Trophoblast cell (in vitro differentiated cells and primary cell): ENCODE data around the gene FCAMR.

ENCODE experiments used
- DNase-seq, 2 donors: peaks; one replicate each; pipeline ENCODE4 v3.0.0-alpha.2; 2016
- H2AFZ ChIP-seq: 2 replicates; pipeline ENCODE4 v1.6.1; 2013; ENCODE audit warnings: low read length, moderate library complexity, mild to moderate bottlenecking; ENCODE audit not compliant: insufficient read depth, poor library complexity
- H2AK5ac ChIP-seq: 2 replicates; pipeline ENCODE4 v1.6.1; 2013; ENCODE audit warnings: mild to moderate bottlenecking, low read length
- H2BK120ac ChIP-seq: 2 replicates; pipeline ENCODE4 v1.6.1; 2013; ENCODE audit warnings: low read length, mild to moderate bottlenecking, moderate library complexity; ENCODE audit not compliant: insufficient read depth, poor library complexity
- H2BK12ac ChIP-seq: 2 replicates; pipeline ENCODE4 v1.6.1; 2013; ENCODE audit warnings: mild to moderate bottlenecking, low read length, moderate library complexity
- H2BK5ac ChIP-seq: 2 replicates; pipeline ENCODE4 v1.6.1; 2013; ENCODE audit warnings: low read length, low read depth, moderate library complexity, mild to moderate bottlenecking; ENCODE audit not compliant: poor library complexity
- H3K14ac ChIP-seq: 2 replicates; pipeline ENCODE4 v1.6.1; 2013; ENCODE audit warnings: mild to moderate bottlenecking, low read length
- H3K18ac ChIP-seq: 2 replicates; pipeline ENCODE4 v1.6.1; 2013; ENCODE audit warnings: mild to moderate bottlenecking, low read length
- H3K23ac ChIP-seq: 2 replicates; pipeline ENCODE4 v1.6.1; 2013; ENCODE audit warnings: low read length
- H3K27ac ChIP-seq: 2 replicates; pipeline ENCODE4 v1.5.1; 2013; ENCODE audit warnings: low read depth, mild to moderate bottlenecking, inconsistent platforms, low read length, moderate library complexity
- H3K27me3 ChIP-seq: 2 replicates; pipeline ENCODE4 v1.6.1; 2013; ENCODE audit warnings: inconsistent platforms, mild to moderate bottlenecking, low read length, moderate library complexity; ENCODE audit not compliant: insufficient read depth
- H3K36me3 ChIP-seq, 2 experiments: 1 replicate in 1 of 2; 2 replicates in 1 of 2; pipeline ENCODE4 v1.6.1; 2013; ENCODE audit warnings: low read length in 2 of 2, mild to moderate bottlenecking in 2 of 2, moderate library complexity in 1 of 2; ENCODE audit not compliant: insufficient read depth in 2 of 2, control insufficient read depth in 1 of 2
- H3K4ac ChIP-seq: 2 replicates; pipeline ENCODE4 v1.6.1; 2013; ENCODE audit warnings: low read depth, mild to moderate bottlenecking, low read length, moderate library complexity
- H3K4me1 ChIP-seq, 2 experiments: 1 replicate in 1 of 2; 2 replicates in 1 of 2; pipeline ENCODE4 v1.6.1; 2013; ENCODE audit warnings: low read length in 2 of 2, mild to moderate bottlenecking in 2 of 2, moderate library complexity in 1 of 2; ENCODE audit not compliant: insufficient read depth in 2 of 2, control insufficient read depth in 1 of 2
- H3K4me2 ChIP-seq: 2 replicates; pipeline ENCODE4 v1.6.1; 2013; ENCODE audit warnings: inconsistent platforms, mild to moderate bottlenecking, low read length, moderate library complexity
- H3K4me3 ChIP-seq: 2 replicates; pipeline ENCODE4 v1.5.1; 2013; ENCODE audit warnings: mild to moderate bottlenecking, low read depth, low read length, inconsistent platforms
- H3K79me1 ChIP-seq: one replicate; pipeline ENCODE4 v1.6.1; 2013; ENCODE audit warnings: low read length
- H3K79me2 ChIP-seq: 2 replicates; pipeline ENCODE4 v1.6.1; 2013; ENCODE audit warnings: low read length, mild to moderate bottlenecking; ENCODE audit not compliant: control insufficient read depth, insufficient read depth, poor library complexity
- H3K9ac ChIP-seq: 2 replicates; pipeline ENCODE4 v1.6.1; 2013; ENCODE audit warnings: mild to moderate bottlenecking, low read length
- H3K9me3 ChIP-seq: 2 replicates; pipeline ENCODE4 v1.6.1; 2013; ENCODE audit warnings: low read depth, mild to moderate bottlenecking, control low read depth, inconsistent platforms, low read length; ENCODE audit not compliant: insufficient read depth
- H4K12ac ChIP-seq: 2 replicates; pipeline ENCODE4 v1.6.1; 2013; ENCODE audit warnings: low read depth, mild to moderate bottlenecking, low read length, moderate library complexity
- H4K8ac ChIP-seq: 2 replicates; pipeline ENCODE4 v1.6.1; 2013; ENCODE audit warnings: low read depth, mild to moderate bottlenecking, low read length, moderate library complexity
- H4K91ac ChIP-seq: one replicate; pipeline ENCODE4 v1.6.1; 2013; ENCODE audit warnings: low read depth, mild to moderate bottlenecking, low read length, moderate library complexity
- WGBS: extraction: QIAGEN DNeasy Blood & Tissue Kit; methylation state at CpG from one replicate; pipeline ENCODE4 v1.1.7; 2013; ENCODE audit warnings: missing lambda C conversion rate; ENCODE audit not compliant: insufficient read length, insufficient coverage; ENCODE audit errors: extremely low coverage; 5-methylcytosine and 5-hydroxymethylcytosine counted together

FCAMR gene

DNA sequence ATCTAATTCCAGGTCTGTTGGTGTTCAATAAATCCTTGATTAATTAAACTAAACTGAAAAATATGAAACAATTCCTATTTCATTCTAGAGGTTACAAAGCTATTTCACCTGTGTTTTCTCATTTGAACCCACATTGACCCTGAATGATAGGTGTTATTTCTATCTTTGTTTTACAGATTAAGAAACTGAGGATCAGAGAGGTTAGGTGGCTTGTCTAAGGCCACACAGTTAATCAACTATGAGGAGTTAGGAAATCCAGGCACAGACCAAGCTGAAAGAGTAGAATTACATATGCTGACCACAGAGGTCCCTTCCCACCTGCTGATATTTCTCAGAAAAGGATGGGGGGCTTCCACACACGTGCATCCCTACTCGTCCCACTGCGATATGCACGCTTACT, 24.5 kb downstream of the FCAMR start:
- no peaks in the 10 kb centered on the region for H3K36me3 ChIP-seq
- no peak overlapping the region for H3K14ac ChIP-seq
- no peak overlapping the region for H4K8ac ChIP-seq
- no peaks in the 10 kb centered on the region for H3K27me3 ChIP-seq
- no CpG with 5 or more reads among the region's 4 CpGs for WGBS
- H3K9ac ChIP-seq: no peak overlapping the region
- H3K79me1 ChIP-seq: no peaks in the 10 kb centered on the region
- H3K27ac ChIP-seq: no peak overlapping the region
- H3K4me3 ChIP-seq: no peak overlapping the region
- H4K12ac ChIP-seq: no peak overlapping the region
- no peak overlapping the region for H2BK12ac ChIP-seq
- H2BK5ac ChIP-seq: no peak overlapping the region
- H2AK5ac ChIP-seq: no peak overlapping the region
- H2BK120ac ChIP-seq: no peak overlapping the region
- no peak overlapping the region for H3K4ac ChIP-seq
- H3K79me2 ChIP-seq: no peaks in the 10 kb centered on the region
- DNase-seq: no peak
- no peak overlapping the region for H3K23ac ChIP-seq
- no peak overlapping the region for H3K4me2 ChIP-seq
- H2AFZ ChIP-seq: no peak overlapping the region
- peaks cover 1% of the 10 kb centered on the region for H3K9me3 ChIP-seq
- no peak overlapping the region for H4K91ac ChIP-seq
- no peaks in the 10 kb centered on the region for H3K4me1 ChIP-seq
- H3K18ac ChIP-seq: no peak overlapping the region

DNA sequence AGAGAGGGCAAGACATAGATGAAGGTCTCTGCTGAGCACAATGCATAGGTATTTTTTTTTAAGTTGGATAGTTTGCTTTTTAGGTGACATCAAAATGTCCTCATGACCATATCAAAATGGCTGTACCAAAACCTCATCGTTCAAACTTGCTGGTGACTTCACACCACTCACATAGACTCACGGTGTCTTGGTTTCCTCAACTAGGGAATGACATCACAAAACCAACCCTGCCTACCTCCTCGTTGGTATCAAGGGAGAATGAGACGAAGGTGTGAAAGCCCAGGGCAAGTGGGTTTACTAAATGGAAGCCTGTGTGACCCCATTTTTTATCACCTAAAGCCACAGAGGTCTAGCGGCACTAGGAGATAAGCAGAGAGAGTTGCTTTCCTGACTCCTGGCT, 25.6 kb downstream of the FCAMR start:
- DNase-seq: no peak
- Histone ChIP-seq H3K79me2 (no peaks in the 10 kb centered on the region), H2AK5ac (no peak overlapping the region), H3K23ac (no peak overlapping the region), H2AFZ (no peak overlapping the region), H3K9me3 (peaks cover 1% of the 10 kb centered on the region), H3K4me1 (no peaks in the 10 kb centered on the region), H3K9ac (no peak overlapping the region), H4K8ac (no peak overlapping the region), H3K4ac (no peak overlapping the region), H3K36me3 (no peaks in the 10 kb centered on the region), H4K12ac (no peak overlapping the region), H2BK120ac (no peak overlapping the region), H3K4me3 (no peak overlapping the region), H3K27me3 (no peaks in the 10 kb centered on the region), H4K91ac (no peak overlapping the region), H3K18ac (no peak overlapping the region), H2BK12ac (no peak overlapping the region), H3K14ac (no peak overlapping the region), H3K79me1 (no peaks in the 10 kb centered on the region), H2BK5ac (no peak overlapping the region), H3K27ac (no peak overlapping the region), H3K4me2 (no peak overlapping the region)
- no CpG with 5 or more reads among the region's 5 CpGs for WGBS

DNA sequence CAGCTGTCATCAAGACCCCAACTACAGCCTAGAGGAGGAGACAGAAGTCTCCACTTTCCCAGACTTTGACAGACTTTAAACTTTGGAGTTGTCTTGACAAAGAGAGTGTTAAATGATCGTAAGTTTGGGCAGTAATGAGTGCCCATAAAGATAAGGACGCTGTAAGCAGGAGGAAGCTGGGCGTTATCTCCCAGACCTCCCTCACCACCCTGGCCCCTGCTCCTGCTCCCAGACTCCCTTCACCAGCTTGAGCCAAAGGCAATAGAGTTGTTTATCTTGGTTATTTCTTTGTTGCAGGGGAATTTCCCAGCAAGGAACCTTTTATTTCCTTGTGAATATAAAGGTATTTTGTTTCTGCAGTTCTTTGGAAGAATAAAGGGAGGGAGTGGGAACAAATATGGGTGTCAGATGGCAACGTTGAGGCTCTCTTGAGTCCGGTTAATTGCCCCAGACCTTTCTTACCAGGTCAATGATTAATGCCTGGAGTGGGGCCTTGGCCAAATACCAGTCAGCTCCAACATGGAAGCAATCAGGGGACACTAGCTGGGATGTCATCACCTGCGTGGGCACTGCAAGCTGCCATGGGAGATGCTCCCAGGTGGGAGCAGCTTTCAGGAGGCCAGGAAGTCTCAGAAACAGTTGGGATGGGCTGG, 28.4 kb downstream of the FCAMR start:
- WGBS: no CpG with 5 or more reads among the region's 6 CpGs

DNA sequence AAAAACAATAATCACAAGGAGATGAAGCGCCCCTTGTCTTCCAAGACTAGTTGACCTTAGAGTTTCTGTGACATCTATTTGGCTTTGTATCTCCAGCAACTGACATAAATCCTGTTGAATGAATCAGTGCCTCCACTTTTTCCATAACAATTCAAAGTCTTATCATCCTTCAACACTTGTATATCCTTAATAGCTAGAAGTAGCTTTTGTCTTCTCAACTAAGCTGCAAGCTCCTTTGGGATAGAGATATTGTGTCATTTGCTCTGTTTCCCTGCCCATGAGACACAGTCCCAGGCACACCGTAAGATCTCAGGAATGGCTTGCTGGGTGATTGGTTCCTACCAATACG, 29.7 kb downstream of the FCAMR start:
- no CpG with 5 or more reads among the region's 3 CpGs for WGBS
- Histone ChIP-seq H3K9me3 (peaks cover 1% of the 10 kb centered on the region), H3K18ac (no peak overlapping the region), H2AK5ac (no peak overlapping the region), H4K91ac (no peak overlapping the region), H3K23ac (no peak overlapping the region), H3K4me1 (no peaks in the 10 kb centered on the region), H4K8ac (no peak overlapping the region), H3K4me2 (no peak overlapping the region), H2AFZ (no peak overlapping the region), H3K79me1 (no peaks in the 10 kb centered on the region), H3K4ac (no peak overlapping the region), H3K9ac (no peak overlapping the region), H3K27me3 (no peaks in the 10 kb centered on the region), H2BK120ac (no peak overlapping the region), H3K79me2 (no peaks in the 10 kb centered on the region), H4K12ac (no peak overlapping the region), H2BK12ac (no peak overlapping the region), H2BK5ac (no peak overlapping the region), H3K36me3 (no peaks in the 10 kb centered on the region), H3K27ac (no peak overlapping the region), H3K14ac (no peak overlapping the region), H3K4me3 (no peak overlapping the region)
- no peak for DNase-seq

More for the DNA sequence above, 28.4 kb downstream of the FCAMR start:
- Histone ChIP-seq H4K12ac (no peak overlapping the region), H3K27ac (no peak overlapping the region), H4K91ac (no peak overlapping the region), H3K4me2 (no peak overlapping the region), H2BK120ac (no peak overlapping the region), H2AFZ (no peak overlapping the region), H3K23ac (no peak overlapping the region), H3K9me3 (peaks cover 1% of the 10 kb centered on the region), H3K4ac (no peak overlapping the region), H3K79me1 (no peaks in the 10 kb centered on the region), H2BK12ac (no peak overlapping the region), H3K27me3 (no peaks in the 10 kb centered on the region), H3K4me1 (no peaks in the 10 kb centered on the region), H2BK5ac (no peak overlapping the region), H3K4me3 (no peak overlapping the region), H3K79me2 (no peaks in the 10 kb centered on the region), H3K18ac (no peak overlapping the region), H3K14ac (no peak overlapping the region), H2AK5ac (no peak overlapping the region), H4K8ac (no peak overlapping the region), H3K36me3 (no peaks in the 10 kb centered on the region), H3K9ac (no peak overlapping the region)
- DNase-seq: no peak
